ENCODE data around the gene KRTAP4-7.

Gene KRTAP4-7

GRCh38 chr17:41071606-41072360 is 12.2 kb upstream of the KRTAP4-7 start:
- H3K27ac ChIP-seq (ENCODE audit: low read length): no peak overlapping the region
- DNase-seq: no peak
- no peaks in the 10 kb centered on the region for H3K9me3 ChIP-seq (replicated peaks; ENCODE audit: insufficient read depth, low read length)
- no peaks in the 10 kb centered on the region for H3F3A ChIP-seq (ENCODE audit: insufficient read depth, low read length)
- H3K79me2 ChIP-seq (ENCODE audit: low read length): no peaks in the 10 kb centered on the region
- no peaks in the 10 kb centered on the region for H3K36me3 ChIP-seq (replicated peaks; ENCODE audit: insufficient read depth, low read length)
- no peak overlapping the region for H3K9ac ChIP-seq (ENCODE audit: low read length)
- no peak overlapping the region for H3K4me2 ChIP-seq (ENCODE audit: low read depth, low read length)
- H3K4me1 ChIP-seq (ENCODE audit: low read length): no peaks in the 10 kb centered on the region
- H4K20me1 ChIP-seq (ENCODE audit: insufficient read depth, low read length): no peaks in the 10 kb centered on the region
- no peak overlapping the region for H3K4me3 ChIP-seq (ENCODE audit: low read length)
- no peak overlapping the region for H2AFZ ChIP-seq (ENCODE audit: low read length)
- TF ChIP-seq CTCF (IDR thresholded peaks at IDR 0.05; ENCODE audit: low read length) (no peak), EZH2 (optimal IDR thresholded peaks at IDR 0.05; ENCODE audit: low read depth, low read length) (no peak), EZH2phosphoT487 (IDR thresholded peaks at IDR 0.05; ENCODE audit: low read length) (no peak)
- H3K27me3 ChIP-seq (replicated peaks; ENCODE audit: insufficient read depth, low read length): no peaks in the 10 kb centered on the region
- no peaks in the 10 kb centered on the region for H3K9me2 ChIP-seq (replicated peaks; ENCODE audit: insufficient read depth, low read length)

GRCh38 chr17:41073676-41074075 is 10.3 kb upstream of the KRTAP4-7 start:
- H3K9ac ChIP-seq (ENCODE audit: low read length): no peak overlapping the region
- no peak overlapping the region for H3K4me3 ChIP-seq (ENCODE audit: low read length)
- no peaks in the 10 kb centered on the region for H3K4me1 ChIP-seq (ENCODE audit: low read length)
- no peaks in the 10 kb centered on the region for H3K79me2 ChIP-seq (ENCODE audit: low read length)
- H3F3A ChIP-seq (ENCODE audit: insufficient read depth, low read length): no peaks in the 10 kb centered on the region
- H3K27ac ChIP-seq (ENCODE audit: low read length): no peak overlapping the region
- TF ChIP-seq EZH2phosphoT487 (IDR thresholded peaks at IDR 0.05; ENCODE audit: low read length) (no peak), CTCF (IDR thresholded peaks at IDR 0.05; ENCODE audit: low read length) (no peak), EZH2 (optimal IDR thresholded peaks at IDR 0.05; ENCODE audit: low read depth, low read length) (no peak)
- H2AFZ ChIP-seq (ENCODE audit: low read length): no peak overlapping the region
- H3K9me3 ChIP-seq (replicated peaks; ENCODE audit: insufficient read depth, low read length): no peaks in the 10 kb centered on the region
- H3K36me3 ChIP-seq (replicated peaks; ENCODE audit: insufficient read depth, low read length): no peaks in the 10 kb centered on the region
- no peaks in the 10 kb centered on the region for H4K20me1 ChIP-seq (ENCODE audit: insufficient read depth, low read length)
- H3K9me2 ChIP-seq (replicated peaks; ENCODE audit: insufficient read depth, low read length): no peaks in the 10 kb centered on the region
- no peak for DNase-seq
- H3K27me3 ChIP-seq (replicated peaks; ENCODE audit: insufficient read depth, low read length): no peaks in the 10 kb centered on the region
- no peak overlapping the region for H3K4me2 ChIP-seq (ENCODE audit: low read depth, low read length)

- Histone ChIP-seq H3K36me3 (replicated peaks; ENCODE audit: insufficient read depth, low read length) (no peaks in the 10 kb centered on the region), H3K4me2 (ENCODE audit: low read depth, low read length) (no peak overlapping the region), H3K4me3 (ENCODE audit: low read length) (no peak overlapping the region), H3K9me2 (replicated peaks; ENCODE audit: insufficient read depth, low read length) (no peaks in the 10 kb centered on the region), H4K20me1 (ENCODE audit: insufficient read depth, low read length) (no peaks in the 10 kb centered on the region), H3K9me3 (replicated peaks; ENCODE audit: insufficient read depth, low read length) (no peaks in the 10 kb centered on the region), H2AFZ (ENCODE audit: low read length) (no peak overlapping the region), H3K4me1 (ENCODE audit: low read length) (no peaks in the 10 kb centered on the region), H3F3A (ENCODE audit: insufficient read depth, low read length) (no peaks in the 10 kb centered on the region), H3K27ac (ENCODE audit: low read length) (no peak overlapping the region), H3K27me3 (replicated peaks; ENCODE audit: insufficient read depth, low read length) (no peaks in the 10 kb centered on the region), H3K79me2 (ENCODE audit: low read length) (no peaks in the 10 kb centered on the region), H3K9ac (ENCODE audit: low read length) (no peak overlapping the region)
- no peak for TF ChIP-seq CTCF (IDR thresholded peaks at IDR 0.05; ENCODE audit: low read length)
- no peak for TF ChIP-seq EZH2 (optimal IDR thresholded peaks at IDR 0.05; ENCODE audit: low read depth, low read length)
- TF ChIP-seq EZH2phosphoT487 (IDR thresholded peaks at IDR 0.05; ENCODE audit: low read length): no peak
- no peak for DNase-seq
Observed at GRCh38 chr17:41076788-41077187, 7.2 kb upstream of the KRTAP4-7 start.
